ENCODE results near the gene MRNIP. TPM values are rescaled to one million over a fixed set of nuclear protein-coding genes. Genes with fewer than 3 reads are reported as not detected.

Gene MRNIP
- total RNA-seq, 3 donors from 2014 or later (not counting 1 experiment from before 2014, with no cell fraction given), result 19.7 to 40.2 (median 25.4) TPM

- peaks cover 42% of the 10 kb centered on the region for H3K4me1 ChIP-seq (ENCODE audit: control insufficient read depth, insufficient read depth, low read length)
- no peak for TF ChIP-seq CTCF (IDR thresholded peaks at IDR 0.05)
- peak overlapping the region in 1 of 2 donors; percentile 97 for H3K27ac Mint-ChIP-seq
- no peaks in the 10 kb centered on the region for H3K36me3 ChIP-seq (ENCODE audit: control insufficient read depth, insufficient read depth, low read length)
- H3K4me3 Mint-ChIP-seq, result peak overlapping the region; percentile 25
- ATAC-seq, result no peak
- peaks cover 10 to 27% of the 10 kb centered on the region in 2 donors for H3K4me1 Mint-ChIP-seq
- no peaks in the 10 kb centered on the region for H3K27me3 ChIP-seq (ENCODE audit: control insufficient read depth, insufficient read depth, low read length)
- WGBS (ENCODE audit: insufficient coverage), result 71% methylated on average over 23 of the region's 23 CpGs
- no peak for DNase-seq
- no peak overlapping the region for H3K4me3 ChIP-seq (ENCODE audit: low read length)
- no peaks in the 10 kb centered on the region for H3K9me3 Mint-ChIP-seq
- H3K36me3 Mint-ChIP-seq, result no peaks in the 10 kb centered on the region
- no peaks in the 10 kb centered on the region for H3K9me3 ChIP-seq (ENCODE audit: control insufficient read depth, insufficient read depth, low read length)
- intact Hi-C loops (cut with micrococcal nuclease), result no loop called here
- no peak overlapping the region for H3K27ac ChIP-seq (ENCODE audit: low read length)
- peaks cover 0 to 3% of the 10 kb centered on the region in 2 donors for H3K27me3 Mint-ChIP-seq (ENCODE audit: low read depth in 2 of 2)
These were observed 42.2 kb downstream of the MRNIP start for GRCh38 chr5:179816401-179816795.

- 97% methylated on average over 21 of the region's 21 CpGs for WGBS (ENCODE audit: insufficient coverage)
- Mint-ChIP-seq H3K27me3 (ENCODE audit: low read depth in 2 of 2) (peaks cover 0 to 3% of the 10 kb centered on the region in 2 donors), H3K4me3 (peak overlapping the region; percentile 43), H3K9me3 (no peaks in the 10 kb centered on the region), H3K27ac (peak overlapping the region; percentile 20 to 79), H3K4me1 (peaks cover 8 to 26% of the 10 kb centered on the region in 2 donors), H3K36me3 (no peaks in the 10 kb centered on the region)
- Histone ChIP-seq H3K9me3 (ENCODE audit: control insufficient read depth, insufficient read depth, low read length) (no peaks in the 10 kb centered on the region), H3K4me3 (ENCODE audit: low read length) (no peak overlapping the region), H3K36me3 (ENCODE audit: control insufficient read depth, insufficient read depth, low read length) (no peaks in the 10 kb centered on the region), H3K4me1 (ENCODE audit: control insufficient read depth, insufficient read depth, low read length) (peaks cover 42% of the 10 kb centered on the region), H3K27me3 (ENCODE audit: control insufficient read depth, insufficient read depth, low read length) (no peaks in the 10 kb centered on the region), H3K27ac (ENCODE audit: low read length) (no peak overlapping the region)
- no peak for ATAC-seq
- no peak for DNase-seq
- no peak for TF ChIP-seq CTCF (IDR thresholded peaks at IDR 0.05)
- intact Hi-C loops (cut with micrococcal nuclease), result no loop called here
These were observed 42.9 kb downstream of the MRNIP start for GRCh38 chr5:179815491-179816249.

GRCh38 chr5:179814090-179814489 is 44.5 kb downstream of the MRNIP start:
- 90% methylated on average over 3 of the region's 3 CpGs for WGBS (ENCODE audit: insufficient coverage)
- H3K27me3 Mint-ChIP-seq (ENCODE audit: low read depth in 2 of 2), result peaks cover 0 to 3% of the 10 kb centered on the region in 2 donors
- intact Hi-C loops (cut with micrococcal nuclease), result no loop called here
- no peaks in the 10 kb centered on the region for H3K36me3 ChIP-seq (ENCODE audit: control insufficient read depth, insufficient read depth, low read length)
- no peak for TF ChIP-seq CTCF (IDR thresholded peaks at IDR 0.05)
- H3K27ac ChIP-seq (ENCODE audit: low read length), result no peak overlapping the region
- H3K4me1 ChIP-seq (ENCODE audit: control insufficient read depth, insufficient read depth, low read length), result peaks cover 26% of the 10 kb centered on the region
- no peak for DNase-seq
- no peak overlapping the region for H3K4me3 ChIP-seq (ENCODE audit: low read length)
- no peak for ATAC-seq
- peak overlapping the region in 1 of 2 donors; percentile 45 for H3K27ac Mint-ChIP-seq
- H3K9me3 ChIP-seq (ENCODE audit: control insufficient read depth, insufficient read depth, low read length), result no peaks in the 10 kb centered on the region
- H3K36me3 Mint-ChIP-seq, result no peaks in the 10 kb centered on the region
- no peaks in the 10 kb centered on the region for H3K27me3 ChIP-seq (ENCODE audit: control insufficient read depth, insufficient read depth, low read length)
- peaks cover 0 to 12% of the 10 kb centered on the region in 2 donors for H3K4me1 Mint-ChIP-seq
- no peak overlapping the region for H3K4me3 Mint-ChIP-seq
- no peaks in the 10 kb centered on the region for H3K9me3 Mint-ChIP-seq
